HG03280 (cell line): ENCODE measurements around the gene ITGA8.
"Not testable (repeated sequence)": the region's sequence is repeated elsewhere in the genome, so short reads cannot be mapped to it uniquely, and the experiment has no call there.

Experiments
- ATAC-seq: cut with Tn5 transposase; IDR thresholded peaks from one replicate; pipeline ENCODE4 v1.9.1; 2021; ENCODE audit warnings: mild to moderate bottlenecking, moderate library complexity; ENCODE audit not compliant: unreplicated experiment

Gene ITGA8

GRCh38 chr10:15562578-15562977 is 157.1 kb downstream of the ITGA8 start:
- no peak for ATAC-seq

- ATAC-seq = no peak
These were observed 157.6 kb downstream of the ITGA8 start for GRCh38 chr10:15562116-15562515.

GRCh38 chr10:15558136-15558535 is 161.6 kb downstream of the ITGA8 start:
- ATAC-seq = no peak

- ATAC-seq = not testable (repeated sequence)
These were observed 162.6 kb downstream of the ITGA8 start for GRCh38 chr10:15557168-15557567.

- ATAC-seq = no peak
These were observed 168.8 kb downstream of the ITGA8 start for GRCh38 chr10:15550950-15551349.

- ATAC-seq = no peak
These were observed 171.4 kb downstream of the ITGA8 start for GRCh38 chr10:15548331-15548730.

GRCh38 chr10:15546606-15547005 is 173.1 kb downstream of the ITGA8 start:
- no peak for ATAC-seq

- ATAC-seq = no peak
These were observed 173.8 kb downstream of the ITGA8 start for GRCh38 chr10:15545884-15546283.

- ATAC-seq = no peak
These were observed 174.5 kb downstream of the ITGA8 start for GRCh38 chr10:15545266-15545665.

- no peak for ATAC-seq
These were observed 175.7 kb downstream of the ITGA8 start for GRCh38 chr10:15543994-15544393.

GRCh38 chr10:15542817-15543216 is 176.9 kb downstream of the ITGA8 start:
- ATAC-seq = no peak

- no peak for ATAC-seq
These were observed 178.3 kb downstream of the ITGA8 start for GRCh38 chr10:15541376-15541775.

- ATAC-seq = no peak
These were observed 179.0 kb downstream of the ITGA8 start for GRCh38 chr10:15540727-15541126.

GRCh38 chr10:15539262-15539661 is 180.5 kb downstream of the ITGA8 start:
- no peak for ATAC-seq

- ATAC-seq = not testable (repeated sequence)
These were observed 184.7 kb downstream of the ITGA8 start for GRCh38 chr10:15534928-15535538.

GRCh38 chr10:15531927-15532722 is 187.6 kb downstream of the ITGA8 start:
- no peak for ATAC-seq

GRCh38 chr10:15528859-15529239 is 190.9 kb downstream of the ITGA8 start:
- ATAC-seq = no peak

GRCh38 chr10:15526754-15527153 is 193.0 kb downstream of the ITGA8 start:
- ATAC-seq = no peak

GRCh38 chr10:15521328-15521903 is 198.3 kb downstream of the ITGA8 start:
- no peak for ATAC-seq

GRCh38 chr10:15518250-15518649 is 201.5 kb downstream of the ITGA8 start:
- ATAC-seq = no peak

GRCh38 chr10:15516256-15517085 is 203.3 kb downstream of the ITGA8 start:
- no peak for ATAC-seq
